ENCODE results near the gene LACTB.

- no peak for TF ChIP-seq ZNF281 (CRISPR knock-in tag; IDR thresholded peaks at IDR 0.05)
- no peak for TF ChIP-seq SP1 (CRISPR knock-in tag; conservative IDR thresholded peaks at IDR 0.05)
- TF ChIP-seq ATF3 (CRISPR knock-in tag; conservative IDR thresholded peaks at IDR 0.05): no peak
- TF ChIP-seq GRHL2 (CRISPR knock-in tag; IDR thresholded peaks at IDR 0.05; ENCODE audit: insufficient replicate concordance, severe bottlenecking): no peak
- no peak for TF ChIP-seq FOXJ3 (CRISPR knock-in tag; IDR thresholded peaks at IDR 0.05; ENCODE audit: borderline replicate concordance)
- TF ChIP-seq, protein P1, sequence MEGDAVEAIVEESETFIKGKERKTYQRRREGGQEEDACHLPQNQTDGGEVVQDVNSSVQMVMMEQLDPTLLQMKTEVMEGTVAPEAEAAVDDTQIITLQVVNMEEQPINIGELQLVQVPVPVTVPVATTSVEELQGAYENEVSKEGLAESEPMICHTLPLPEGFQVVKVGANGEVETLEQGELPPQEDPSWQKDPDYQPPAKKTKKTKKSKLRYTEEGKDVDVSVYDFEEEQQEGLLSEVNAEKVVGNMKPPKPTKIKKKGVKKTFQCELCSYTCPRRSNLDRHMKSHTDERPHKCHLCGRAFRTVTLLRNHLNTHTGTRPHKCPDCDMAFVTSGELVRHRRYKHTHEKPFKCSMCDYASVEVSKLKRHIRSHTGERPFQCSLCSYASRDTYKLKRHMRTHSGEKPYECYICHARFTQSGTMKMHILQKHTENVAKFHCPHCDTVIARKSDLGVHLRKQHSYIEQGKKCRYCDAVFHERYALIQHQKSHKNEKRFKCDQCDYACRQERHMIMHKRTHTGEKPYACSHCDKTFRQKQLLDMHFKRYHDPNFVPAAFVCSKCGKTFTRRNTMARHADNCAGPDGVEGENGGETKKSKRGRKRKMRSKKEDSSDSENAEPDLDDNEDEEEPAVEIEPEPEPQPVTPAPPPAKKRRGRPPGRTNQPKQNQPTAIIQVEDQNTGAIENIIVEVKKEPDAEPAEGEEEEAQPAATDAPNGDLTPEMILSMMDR (IDR thresholded peaks at IDR 0.05): no peak
- no peak for TF ChIP-seq ZNF232 (CRISPR knock-in tag; IDR thresholded peaks at IDR 0.05)
- no peak for TF ChIP-seq CBFB (CRISPR knock-in tag; IDR thresholded peaks at IDR 0.05; ENCODE audit: low read depth)
- no peak for TF ChIP-seq CREM (CRISPR knock-in tag; IDR thresholded peaks at IDR 0.05)
Measured at GRCh38 chr15:63124506-63124905, 2.8 kb downstream of the LACTB start.
